GM13976 (cell line): ENCODE measurements around the gene PLA1A.
"Not testable (repeated sequence)": the region's sequence is repeated elsewhere in the genome, so short reads cannot be mapped to it uniquely, and the experiment has no call there.

ENCODE experiments used
- DNase-seq: peaks from one replicate; pipeline ENCODE4 v3.0.0; 2012; ENCODE audit warnings: low spot score
- in situ Hi-C: fragments of 300-500 bp; cut with MboI; formaldehyde crosslinking; loops from one replicate; pipeline ENCODE4 v1.12.0; 2022; ENCODE audit warnings: low sequenced_read_pairs, mixed read lengths, inconsistent platforms; ENCODE audit not compliant: unreplicated experiment
- TF ChIP-seq, protein P1 (sequence below): IDR thresholded peaks from 2 replicates; pipeline ENCODE4 v1.5.1; 2012; ENCODE audit warnings: borderline replicate concordance, mild to moderate bottlenecking; ENCODE audit not compliant: insufficient read depth; ENCODE audit errors: extremely low read depth, missing control alignments, control extremely low read depth

The PLA1A gene

DNA sequence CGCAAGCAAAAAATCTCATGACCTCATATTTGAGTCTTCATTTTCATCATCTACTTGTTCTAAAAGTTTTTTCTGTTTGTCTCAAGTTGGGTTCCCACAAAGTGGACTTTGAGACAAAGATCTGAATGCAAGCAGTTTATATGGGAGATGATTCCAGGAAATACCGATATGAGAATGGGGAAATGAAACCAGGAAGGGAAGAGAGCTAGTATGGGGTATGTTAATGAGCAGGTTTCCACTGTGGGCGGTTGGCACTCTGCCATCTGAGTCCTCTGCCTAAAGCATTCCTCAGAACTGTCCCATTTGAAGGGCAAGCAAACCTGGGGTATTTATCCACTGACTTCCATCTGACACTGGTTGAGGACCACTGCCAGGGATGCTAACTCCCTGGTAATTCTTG lies 9.6 kb upstream of the PLA1A start:
- DNase-seq: no peak
- TF ChIP-seq, protein P1, sequence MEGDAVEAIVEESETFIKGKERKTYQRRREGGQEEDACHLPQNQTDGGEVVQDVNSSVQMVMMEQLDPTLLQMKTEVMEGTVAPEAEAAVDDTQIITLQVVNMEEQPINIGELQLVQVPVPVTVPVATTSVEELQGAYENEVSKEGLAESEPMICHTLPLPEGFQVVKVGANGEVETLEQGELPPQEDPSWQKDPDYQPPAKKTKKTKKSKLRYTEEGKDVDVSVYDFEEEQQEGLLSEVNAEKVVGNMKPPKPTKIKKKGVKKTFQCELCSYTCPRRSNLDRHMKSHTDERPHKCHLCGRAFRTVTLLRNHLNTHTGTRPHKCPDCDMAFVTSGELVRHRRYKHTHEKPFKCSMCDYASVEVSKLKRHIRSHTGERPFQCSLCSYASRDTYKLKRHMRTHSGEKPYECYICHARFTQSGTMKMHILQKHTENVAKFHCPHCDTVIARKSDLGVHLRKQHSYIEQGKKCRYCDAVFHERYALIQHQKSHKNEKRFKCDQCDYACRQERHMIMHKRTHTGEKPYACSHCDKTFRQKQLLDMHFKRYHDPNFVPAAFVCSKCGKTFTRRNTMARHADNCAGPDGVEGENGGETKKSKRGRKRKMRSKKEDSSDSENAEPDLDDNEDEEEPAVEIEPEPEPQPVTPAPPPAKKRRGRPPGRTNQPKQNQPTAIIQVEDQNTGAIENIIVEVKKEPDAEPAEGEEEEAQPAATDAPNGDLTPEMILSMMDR: no peak
- in situ Hi-C loops: loop anchor here (25.0 kb wide), 1 partner anchor 499 kb away; the partner anchor contains the start of gene GSK3B

DNA sequence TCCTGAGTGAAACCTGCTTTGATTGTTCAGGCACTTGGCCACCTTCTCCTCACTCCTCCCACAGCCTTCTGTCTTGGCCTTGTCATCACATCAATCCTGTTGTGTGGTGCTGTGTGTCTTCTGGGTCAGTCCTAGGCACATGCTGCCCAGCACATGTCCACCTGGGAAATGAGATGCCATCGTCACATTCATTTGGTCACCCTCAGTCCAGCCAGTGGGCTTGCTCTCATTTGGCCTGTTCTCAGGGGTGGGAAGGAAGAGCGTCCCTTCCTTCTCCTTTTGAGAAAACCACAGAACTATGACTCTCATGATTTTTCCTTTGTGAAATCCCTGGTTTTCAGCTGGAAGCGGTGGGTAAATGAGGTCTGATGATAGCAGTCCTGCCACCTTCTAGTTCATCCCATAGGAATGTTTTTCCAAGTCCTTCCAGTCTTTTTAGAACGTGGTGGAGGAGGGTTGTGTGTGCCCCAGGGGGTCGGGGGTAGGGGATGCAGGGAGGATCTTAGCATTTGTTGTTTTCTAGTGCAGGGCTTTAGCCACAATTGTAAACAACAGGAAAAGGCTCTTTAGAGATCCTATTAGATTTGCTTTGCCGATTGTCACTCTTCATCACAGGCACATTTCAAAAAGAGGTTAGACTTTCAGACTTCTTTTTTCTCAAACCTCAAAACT lies 8.4 kb upstream of the PLA1A start:
- no peak for DNase-seq
- in situ Hi-C loops: loop anchor here (25.0 kb wide), 1 partner anchor 498 kb away; the partner anchor contains the start of gene GSK3B
- TF ChIP-seq, protein P1: no peak

DNA sequence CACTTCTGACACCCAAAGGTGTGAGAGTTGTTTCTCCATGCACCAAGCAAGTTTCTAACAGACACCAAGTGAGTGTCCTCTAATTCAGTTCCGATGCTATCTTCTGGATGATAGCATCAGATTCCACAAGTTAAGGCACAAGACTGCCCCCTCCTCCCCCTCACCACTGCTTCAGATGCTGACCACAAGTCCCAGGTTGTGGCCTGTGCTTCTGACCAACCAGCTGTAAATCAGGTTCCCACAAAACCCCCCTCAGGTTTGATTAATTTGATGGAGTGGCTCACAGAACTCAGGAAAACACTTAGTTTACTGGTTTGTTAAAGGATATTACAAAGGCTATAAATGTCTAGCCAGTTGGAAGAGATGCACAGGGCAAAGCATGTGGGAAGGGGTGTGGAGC lies 7.0 kb upstream of the PLA1A start:
- TF ChIP-seq, protein P1: no peak
- DNase-seq: no peak
- in situ Hi-C loops: loop anchor here (25.0 kb wide), 1 partner anchor 497 kb away; the partner anchor contains the start of gene GSK3B

DNA sequence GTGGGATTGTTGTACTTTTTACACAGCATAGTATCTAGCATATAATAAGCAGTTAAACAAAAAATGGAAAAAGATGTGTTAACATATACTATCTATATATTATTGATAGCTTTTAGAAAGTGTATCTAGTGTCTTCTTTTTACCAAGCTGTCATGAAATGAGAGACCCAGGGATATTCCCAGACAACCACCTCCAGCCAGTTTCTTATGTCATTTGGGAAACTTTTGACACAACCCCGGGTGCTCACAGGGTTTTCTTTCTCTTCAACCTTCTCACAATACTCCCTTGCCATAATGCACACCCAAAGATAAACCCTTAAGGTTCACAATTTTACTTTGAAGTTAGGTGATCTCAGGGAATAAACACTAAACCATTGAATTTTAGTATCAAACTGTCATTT lies 4.8 kb upstream of the PLA1A start:
- in situ Hi-C loops: loop anchor here (25.0 kb wide), 1 partner anchor 494 kb away; the partner anchor contains the start of gene GSK3B
- TF ChIP-seq, protein P1: no peak
- no peak for DNase-seq

DNA sequence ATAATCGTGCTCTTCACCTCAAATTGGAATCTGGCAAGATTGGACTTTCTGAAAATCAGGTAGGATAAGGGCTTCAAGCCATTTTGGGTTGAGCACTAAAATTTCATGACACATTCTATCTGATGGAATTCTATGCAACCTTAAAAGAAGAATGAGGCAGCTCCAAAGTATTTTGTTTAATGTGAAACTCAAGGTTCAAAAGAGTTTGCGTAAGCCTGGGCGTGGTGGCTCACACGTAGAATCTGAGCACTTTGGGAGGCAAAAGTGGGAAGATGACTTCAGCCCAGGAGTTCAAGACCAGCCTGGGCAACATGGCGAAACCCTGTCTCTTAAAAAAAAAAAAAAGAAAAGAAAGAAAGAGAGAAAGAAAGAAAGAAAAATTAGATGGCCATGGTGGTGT lies 3.6 kb upstream of the PLA1A start:
- TF ChIP-seq, protein P1: no peak
- in situ Hi-C loops: loop anchor here (25.0 kb wide), 1 partner anchor 493 kb away; the partner anchor contains the start of gene GSK3B
- DNase-seq: no peak

DNA sequence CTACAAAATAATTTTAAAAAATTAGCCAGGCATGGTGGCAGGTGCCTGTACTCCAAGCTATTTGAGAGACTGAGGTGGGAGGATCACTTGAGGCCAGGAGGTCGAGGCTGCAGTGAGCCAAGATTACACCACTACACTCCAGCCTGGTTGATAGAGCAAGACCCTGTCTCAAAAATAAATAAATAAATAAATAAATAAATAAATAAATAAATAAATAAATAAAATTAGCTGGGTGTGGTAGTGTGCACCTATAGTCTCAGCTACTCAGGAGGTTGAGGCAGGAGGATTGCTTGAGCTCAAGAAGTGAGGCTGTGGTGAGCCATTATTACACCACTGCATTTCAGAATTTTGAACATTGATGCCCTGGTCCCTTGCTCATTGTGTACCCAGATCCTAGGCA lies 2.8 kb upstream of the PLA1A start:
- in situ Hi-C loops: loop anchor here (25.0 kb wide), 1 partner anchor 492 kb away; the partner anchor contains the start of gene GSK3B
- DNase-seq: not testable (repeated sequence)

DNA sequence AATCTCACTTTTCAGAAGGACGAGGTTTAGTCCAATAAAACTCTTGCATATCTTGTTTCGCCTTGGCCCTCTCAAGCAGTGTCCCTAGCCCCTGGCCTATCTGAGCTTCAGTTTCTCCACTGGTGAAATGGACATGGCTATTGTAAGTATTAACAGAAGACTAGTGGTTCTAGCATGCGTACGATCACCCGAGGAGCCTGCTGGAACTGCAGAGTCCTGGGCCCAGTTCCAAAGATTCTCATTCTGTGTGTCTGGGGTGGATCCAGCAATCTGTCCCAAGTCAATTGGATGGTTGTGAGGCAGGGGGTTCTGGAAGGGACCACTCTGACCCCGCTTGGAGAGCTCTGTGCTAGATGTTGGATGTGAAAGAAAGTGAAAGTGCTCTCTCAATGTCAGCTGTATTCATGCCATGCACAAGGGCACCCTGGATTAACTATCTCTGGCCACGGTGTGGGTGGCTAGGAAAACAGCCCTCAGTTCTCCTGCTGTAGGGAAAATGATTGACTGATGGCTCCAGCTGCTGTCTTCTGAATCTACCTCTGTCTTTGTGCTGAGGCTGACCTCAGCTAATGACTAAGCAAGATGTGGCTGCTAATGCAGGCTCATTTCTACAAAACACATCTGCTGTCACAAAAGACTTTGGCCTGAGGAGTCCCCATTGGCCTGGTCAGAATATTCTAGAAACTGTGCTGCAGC lies 1.9 kb upstream of the PLA1A start:
- in situ Hi-C loops: loop anchor here (25.0 kb wide), 1 partner anchor 492 kb away; the partner anchor contains the start of gene GSK3B
- no peak for DNase-seq
- TF ChIP-seq, protein P1: no peak
